ENCODE results near the gene MEGF11.

DNA sequence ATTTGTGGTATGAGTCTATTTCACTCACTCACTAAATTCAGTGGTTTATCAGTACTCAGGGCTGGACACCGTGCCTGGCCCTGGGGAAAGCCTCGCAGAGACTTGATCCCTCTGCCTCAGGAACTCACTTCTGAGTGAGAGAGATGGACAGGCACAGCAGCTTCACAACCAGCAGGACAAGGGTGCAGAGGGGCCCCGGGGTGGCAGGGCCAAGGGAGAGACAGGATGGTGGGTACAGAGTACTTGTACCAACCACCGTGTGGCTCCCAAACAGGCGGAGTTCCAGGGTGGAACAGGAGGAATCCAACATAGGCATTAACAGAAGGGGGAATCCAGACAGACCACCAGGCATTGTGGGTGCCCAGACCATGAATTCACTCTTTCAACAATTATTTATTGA lies 143.7 kb downstream of the MEGF11 start:
- TF ChIP-seq, protein P1, sequence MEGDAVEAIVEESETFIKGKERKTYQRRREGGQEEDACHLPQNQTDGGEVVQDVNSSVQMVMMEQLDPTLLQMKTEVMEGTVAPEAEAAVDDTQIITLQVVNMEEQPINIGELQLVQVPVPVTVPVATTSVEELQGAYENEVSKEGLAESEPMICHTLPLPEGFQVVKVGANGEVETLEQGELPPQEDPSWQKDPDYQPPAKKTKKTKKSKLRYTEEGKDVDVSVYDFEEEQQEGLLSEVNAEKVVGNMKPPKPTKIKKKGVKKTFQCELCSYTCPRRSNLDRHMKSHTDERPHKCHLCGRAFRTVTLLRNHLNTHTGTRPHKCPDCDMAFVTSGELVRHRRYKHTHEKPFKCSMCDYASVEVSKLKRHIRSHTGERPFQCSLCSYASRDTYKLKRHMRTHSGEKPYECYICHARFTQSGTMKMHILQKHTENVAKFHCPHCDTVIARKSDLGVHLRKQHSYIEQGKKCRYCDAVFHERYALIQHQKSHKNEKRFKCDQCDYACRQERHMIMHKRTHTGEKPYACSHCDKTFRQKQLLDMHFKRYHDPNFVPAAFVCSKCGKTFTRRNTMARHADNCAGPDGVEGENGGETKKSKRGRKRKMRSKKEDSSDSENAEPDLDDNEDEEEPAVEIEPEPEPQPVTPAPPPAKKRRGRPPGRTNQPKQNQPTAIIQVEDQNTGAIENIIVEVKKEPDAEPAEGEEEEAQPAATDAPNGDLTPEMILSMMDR (IDR thresholded peaks at IDR 0.05 in 2 of 3, conservative IDR thresholded peaks at IDR 0.05 in 1 of 3; ENCODE audit: borderline replicate concordance in 1 of 3, insufficient read depth in 1 of 3, low read depth in 2 of 3, low read length in 2 of 3): no peak
- no peak for TF ChIP-seq SP1 (IDR thresholded peaks at IDR 0.05; ENCODE audit: low read depth)
- TF ChIP-seq ZFX (IDR thresholded peaks at IDR 0.05): no peak
- no peak for TF ChIP-seq RAD21 (IDR thresholded peaks at IDR 0.05; ENCODE audit: low read depth)
- no peak for TF ChIP-seq POLR2A (IDR thresholded peaks at IDR 0.05; ENCODE audit: borderline replicate concordance, extremely low read depth, insufficient read depth, insufficient read length)
- TF ChIP-seq ZNF274 (IDR thresholded peaks at IDR 0.05; ENCODE audit: low read depth, low read length): no peak
- TF ChIP-seq CBX3 (IDR thresholded peaks at IDR 0.05; ENCODE audit: low read depth): no peak
